HG02885 (cell line): ENCODE measurements around the gene CYP2C18.
"Not testable (repeated sequence)": the region's sequence is repeated elsewhere in the genome, so short reads cannot be mapped to it uniquely, and the experiment has no call there.

ENCODE experiments used
- ATAC-seq: cut with Tn5 transposase; IDR thresholded peaks from one replicate; pipeline ENCODE4 v1.9.1; 2021; ENCODE audit warnings: mild to moderate bottlenecking; ENCODE audit not compliant: unreplicated experiment, poor library complexity

CYP2C18 gene

DNA sequence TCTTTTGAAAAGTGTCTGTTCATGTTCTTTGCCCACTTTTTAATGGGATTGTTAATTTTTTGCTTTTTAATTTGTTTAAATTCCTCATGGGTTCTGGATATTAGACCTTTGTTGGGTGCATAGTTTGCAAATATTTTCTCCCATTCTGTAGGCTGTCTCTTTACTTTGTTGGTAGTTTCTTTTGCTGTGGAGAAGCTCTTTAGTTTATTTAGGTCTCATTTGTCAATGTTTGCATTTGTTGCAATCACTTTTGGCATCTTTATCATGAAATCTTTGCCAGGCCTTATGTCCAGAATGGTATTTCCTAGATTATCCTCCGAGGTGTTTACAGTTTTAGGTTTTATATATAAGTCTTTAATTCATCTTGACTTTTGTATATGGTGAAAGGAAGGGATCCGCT is 55.1 kb downstream of the CYP2C18 start:
- no peak for ATAC-seq

DNA sequence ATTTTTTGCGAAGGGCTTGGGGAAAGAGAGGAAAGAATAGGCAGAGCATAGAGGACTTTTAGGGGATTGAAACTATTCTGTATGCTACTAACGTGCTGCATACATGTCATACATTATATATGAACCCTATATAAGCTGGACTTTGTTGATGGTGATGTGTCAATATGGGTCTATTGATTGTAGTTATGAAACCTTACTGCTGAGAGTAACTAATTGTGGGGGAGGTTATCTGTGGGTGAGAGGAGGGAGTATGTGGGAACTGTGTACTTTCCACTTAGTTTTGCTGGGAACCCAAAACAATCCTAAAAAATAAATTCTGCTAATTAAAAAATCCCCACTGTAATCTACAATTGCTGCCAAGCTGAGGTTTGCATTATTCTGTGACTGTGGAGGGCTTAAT is 63.6 kb downstream of the CYP2C18 start:
- ATAC-seq: no peak

DNA sequence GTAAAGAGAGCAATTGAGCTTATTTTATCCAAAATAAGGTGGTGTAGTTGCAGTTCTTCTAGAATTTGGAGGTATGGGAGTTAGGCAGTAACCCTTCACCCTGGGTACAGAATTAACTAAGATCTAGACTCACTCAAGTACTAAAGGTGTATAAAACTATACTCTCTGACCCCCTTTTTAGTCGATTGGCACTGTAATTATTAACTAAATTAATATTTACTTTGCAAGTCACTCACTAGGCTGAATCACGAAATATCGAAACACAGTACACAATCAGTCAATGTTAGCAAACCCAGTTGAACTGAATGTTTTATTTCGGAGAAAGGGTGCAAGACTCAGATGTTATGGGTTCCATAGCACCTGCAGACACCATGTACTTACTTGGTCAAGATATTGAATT is 64.3 kb downstream of the CYP2C18 start:
- no peak for ATAC-seq

DNA sequence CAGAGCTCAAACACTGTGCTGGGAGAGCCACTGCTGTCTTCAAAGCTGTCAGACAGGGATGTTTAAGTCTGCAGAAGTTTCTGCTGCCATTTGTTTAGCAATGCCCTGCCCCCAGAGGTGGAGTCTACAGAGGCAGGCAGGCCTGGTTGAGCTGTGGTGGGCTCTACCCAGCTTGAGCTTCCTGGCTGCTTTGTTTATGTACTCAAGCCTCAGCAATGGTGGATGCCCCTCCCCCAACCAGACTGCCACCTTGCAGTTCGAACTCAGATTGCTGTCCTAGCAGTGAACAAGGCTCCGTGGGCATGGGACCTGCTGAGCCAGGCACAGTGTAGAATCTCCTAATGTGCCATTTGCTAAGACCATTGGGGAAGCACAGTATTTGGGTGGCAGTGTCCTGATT is 74.4 kb downstream of the CYP2C18 start:
- ATAC-seq: no peak

- ATAC-seq: no peak
These were observed 77.2 kb downstream of the CYP2C18 start for GRCh38 chr10:94760586-94761178.

DNA sequence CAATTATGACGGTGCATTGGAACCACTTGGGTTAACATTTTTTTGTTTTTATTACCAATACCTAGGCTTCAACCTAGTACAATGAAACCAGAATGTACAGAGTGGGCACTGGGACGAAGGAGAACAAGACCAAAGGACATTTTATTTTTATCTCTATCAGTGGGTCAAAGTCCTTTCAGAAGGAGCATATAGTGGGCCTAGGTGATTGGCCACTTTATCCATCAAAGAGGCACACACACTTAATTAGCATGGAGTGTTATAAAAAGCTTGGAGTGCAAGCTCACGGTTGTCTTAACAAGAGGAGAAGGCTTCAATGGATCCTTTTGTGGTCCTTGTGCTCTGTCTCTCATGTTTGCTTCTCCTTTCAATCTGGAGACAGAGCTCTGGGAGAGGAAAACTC is 78.9 kb downstream of the CYP2C18 start, which contains the start of gene CYP2C19:
Gene CYP2C19, plus strand, starts transcription at position 289 of the 400 bp plus-strand sequence. Its CDS starts 25 bp downstream, at position 314.
- no peak for ATAC-seq

DNA sequence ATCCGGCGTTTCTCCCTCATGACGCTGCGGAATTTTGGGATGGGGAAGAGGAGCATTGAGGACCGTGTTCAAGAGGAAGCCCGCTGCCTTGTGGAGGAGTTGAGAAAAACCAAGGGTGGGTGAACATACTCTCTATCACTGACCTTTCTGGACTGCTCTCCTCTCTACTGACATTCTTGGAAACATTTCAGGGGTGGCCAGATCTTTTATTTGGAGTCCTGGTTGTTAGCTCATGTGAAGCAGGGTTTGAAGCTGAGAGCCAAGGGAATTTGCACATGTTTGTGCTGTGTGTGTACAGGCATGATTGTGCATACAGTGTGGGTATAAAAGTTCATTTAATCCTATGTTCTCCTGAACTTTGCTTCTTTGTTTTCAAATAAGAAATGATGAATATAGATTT is 91.9 kb downstream of the CYP2C18 start:
- not testable (repeated sequence) for ATAC-seq

DNA sequence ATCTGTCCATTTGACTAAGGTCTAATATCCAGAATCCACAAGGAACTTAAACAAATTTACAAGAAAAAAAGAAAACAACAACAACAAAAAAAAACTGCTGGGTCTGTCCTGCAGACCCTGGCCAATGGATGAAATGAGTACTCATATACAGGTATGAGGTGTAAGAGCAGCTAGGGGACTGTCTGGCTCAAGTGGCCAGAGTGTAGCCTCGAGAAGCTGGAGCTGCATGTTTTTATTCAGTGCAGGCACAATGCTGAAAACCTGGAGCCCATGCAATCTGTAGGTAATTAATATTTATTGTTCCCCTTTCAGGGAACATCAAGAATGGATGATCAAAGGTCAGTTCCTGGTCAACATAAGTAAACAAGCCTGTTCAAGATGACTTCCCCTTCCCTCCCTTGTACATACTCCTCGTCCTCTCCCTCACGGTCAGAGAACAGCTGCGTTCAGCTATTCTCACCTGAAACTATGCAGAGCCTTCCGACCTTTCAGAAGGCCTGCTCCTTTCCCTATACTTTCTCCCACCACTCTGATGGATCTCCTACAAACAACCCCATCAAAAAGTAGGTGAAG is 94.4 kb downstream of the CYP2C18 start:
- no peak for ATAC-seq

- no peak for ATAC-seq
These were observed 97.3 kb downstream of the CYP2C18 start for GRCh38 chr10:94780844-94781243.

DNA sequence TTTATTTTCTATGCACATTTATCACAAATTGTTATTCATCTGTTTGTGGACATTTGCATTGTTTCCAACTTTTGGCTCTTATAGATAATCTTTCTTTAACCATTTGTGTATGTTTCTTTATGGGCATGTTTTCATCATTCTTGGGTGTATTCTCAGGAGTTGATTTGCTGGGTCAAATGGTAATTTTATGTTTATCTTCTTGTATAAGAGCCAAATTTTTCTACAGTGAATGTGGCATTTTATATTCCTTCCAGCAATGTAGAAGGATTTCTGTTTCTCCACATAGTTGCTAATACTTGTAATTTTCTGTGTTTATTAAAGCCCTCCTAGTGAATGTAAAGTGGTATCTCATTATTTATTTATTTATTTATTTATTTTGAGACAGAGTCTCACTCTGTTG is 100.7 kb downstream of the CYP2C18 start:
- ATAC-seq: no peak

DNA sequence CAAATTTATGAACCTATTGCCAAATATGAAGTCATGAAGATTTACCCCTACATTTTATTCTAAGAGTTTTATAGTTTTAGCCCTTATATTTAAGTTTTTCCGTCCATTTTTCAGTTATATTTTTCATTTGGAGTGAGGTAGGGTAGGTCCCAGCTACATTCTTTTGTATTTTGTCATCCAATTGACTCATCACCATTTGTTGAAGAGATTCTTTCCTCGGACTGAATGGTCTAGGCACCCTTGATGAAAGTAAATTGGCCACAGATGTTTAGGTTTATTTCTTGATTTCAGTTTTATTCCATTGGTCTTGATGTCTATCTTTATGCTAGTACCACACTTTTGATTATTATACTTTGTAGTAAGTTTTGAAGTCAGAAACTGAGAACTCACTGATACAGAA is 101.7 kb downstream of the CYP2C18 start:
- ATAC-seq: no peak
